GM12801 (cell line): Measurements from ENCODE around the gene HYAL2.

Experiments used
- TF ChIP-seq, protein P1 (sequence below): IDR thresholded peaks from one replicate; pipeline ENCODE4 v1.5.1; 2011; ENCODE audit warnings: control low read depth; ENCODE audit not compliant: insufficient read length; ENCODE audit errors: extremely low read depth

The HYAL2 gene

DNA sequence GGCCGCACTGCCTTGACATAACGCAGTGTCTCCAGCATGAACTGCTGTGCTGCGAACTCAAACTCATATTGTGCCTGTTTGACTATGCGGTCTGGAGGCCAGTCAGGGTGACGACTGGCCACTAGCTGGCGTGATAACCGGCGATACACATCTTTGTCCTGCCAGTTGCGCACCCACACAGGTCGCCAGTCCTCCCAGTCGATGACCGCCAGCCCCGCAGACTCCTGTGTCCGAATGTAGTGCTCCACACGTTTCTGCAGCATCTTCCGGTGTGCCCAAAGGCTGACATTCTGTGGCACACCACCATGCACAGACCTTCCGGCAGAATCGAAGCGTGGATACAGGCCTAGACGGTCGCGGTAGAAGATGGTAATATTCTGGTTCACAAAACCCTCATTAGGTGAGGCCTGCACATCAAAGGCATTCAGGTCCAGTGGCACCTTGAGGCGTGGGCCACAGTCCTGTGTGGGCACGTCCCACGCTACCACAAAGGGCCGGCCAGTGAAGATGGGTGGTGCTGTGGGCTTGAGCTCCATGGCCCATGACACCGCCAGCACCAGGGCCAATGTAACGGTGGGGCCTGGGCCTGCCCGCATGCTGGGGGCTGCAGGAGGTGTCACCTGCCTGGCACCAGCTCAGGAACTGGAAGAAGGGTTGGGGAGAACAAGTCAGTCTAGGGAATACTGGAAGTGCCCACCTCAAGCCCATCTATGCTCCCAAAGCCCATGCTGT is 2.5 kb downstream of the HYAL2 start:
- TF ChIP-seq, protein P1, sequence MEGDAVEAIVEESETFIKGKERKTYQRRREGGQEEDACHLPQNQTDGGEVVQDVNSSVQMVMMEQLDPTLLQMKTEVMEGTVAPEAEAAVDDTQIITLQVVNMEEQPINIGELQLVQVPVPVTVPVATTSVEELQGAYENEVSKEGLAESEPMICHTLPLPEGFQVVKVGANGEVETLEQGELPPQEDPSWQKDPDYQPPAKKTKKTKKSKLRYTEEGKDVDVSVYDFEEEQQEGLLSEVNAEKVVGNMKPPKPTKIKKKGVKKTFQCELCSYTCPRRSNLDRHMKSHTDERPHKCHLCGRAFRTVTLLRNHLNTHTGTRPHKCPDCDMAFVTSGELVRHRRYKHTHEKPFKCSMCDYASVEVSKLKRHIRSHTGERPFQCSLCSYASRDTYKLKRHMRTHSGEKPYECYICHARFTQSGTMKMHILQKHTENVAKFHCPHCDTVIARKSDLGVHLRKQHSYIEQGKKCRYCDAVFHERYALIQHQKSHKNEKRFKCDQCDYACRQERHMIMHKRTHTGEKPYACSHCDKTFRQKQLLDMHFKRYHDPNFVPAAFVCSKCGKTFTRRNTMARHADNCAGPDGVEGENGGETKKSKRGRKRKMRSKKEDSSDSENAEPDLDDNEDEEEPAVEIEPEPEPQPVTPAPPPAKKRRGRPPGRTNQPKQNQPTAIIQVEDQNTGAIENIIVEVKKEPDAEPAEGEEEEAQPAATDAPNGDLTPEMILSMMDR, result no peak

- TF ChIP-seq, protein P1, result no peak
These were observed 3.2 kb downstream of the HYAL2 start for GRCh38 chr3:50319181-50319893.

- TF ChIP-seq, protein P1, result no peak
These were observed 3.9 kb downstream of the HYAL2 start for GRCh38 chr3:50318615-50319014.

GRCh38 chr3:50318163-50318562 is 4.4 kb downstream of the HYAL2 start:
- TF ChIP-seq, protein P1, result no peak

- TF ChIP-seq, protein P1, result no peak
These were observed 5.2 kb downstream of the HYAL2 start for GRCh38 chr3:50317300-50317699.

GRCh38 chr3:50316657-50317242 is 5.8 kb downstream of the HYAL2 start:
- TF ChIP-seq, protein P1, result no peak

DNA sequence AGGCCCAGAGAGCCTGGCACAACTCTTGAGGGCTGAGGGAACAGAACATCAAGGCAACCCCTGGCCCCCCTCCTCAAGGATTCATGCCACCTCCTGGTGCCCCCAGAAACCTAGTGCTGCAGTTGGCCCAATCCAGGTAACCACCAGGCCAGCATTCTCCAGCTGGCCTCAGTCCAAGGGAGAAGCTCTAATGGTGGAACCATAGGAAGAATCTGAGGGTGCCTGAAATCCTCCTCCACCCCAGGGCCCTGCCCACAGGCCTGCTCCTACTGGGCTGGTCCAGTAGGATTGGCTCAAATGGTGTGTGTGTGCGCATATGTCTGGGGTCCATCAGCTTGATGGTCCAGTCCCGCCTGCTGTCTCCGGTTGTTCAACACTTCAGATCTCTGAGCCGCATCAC is 7.7 kb downstream of the HYAL2 start:
- TF ChIP-seq, protein P1, result no peak
